ENCODE data around the gene ZMYND11. TPM values are rescaled to one million over a fixed set of nuclear protein-coding genes. Genes with fewer than 3 reads are reported as not detected.
A peak's percentile ranks its signal among the peaks of the same experiment; 100 is the strongest.

ZMYND11 gene
- total and polyA plus RNA-seq, 2 of the 13 experiments (the other 11 are each of a cell fraction or from before 2014, with no cell fraction given) = 17.5 to 38.7 TPM

GRCh38 chr10:135601-136464 is 578 bp downstream of the ZMYND11 start (continued):
- TF ChIP-seq ZHX1 (CRISPR knock-in tag; IDR thresholded peaks at IDR 0.05; ENCODE audit: low read depth) (no peak), ATAD3A (CRISPR knock-in tag; IDR thresholded peaks at IDR 0.05) (no peak), NR2C2 (CRISPR knock-in tag; IDR thresholded peaks at IDR 0.05; ENCODE audit: borderline replicate concordance) (0 out of 2 replicates have a peak, but pooled peaks have one; percentile 16), HMGXB4 (CRISPR knock-in tag; IDR thresholded peaks at IDR 0.05; ENCODE audit: borderline replicate concordance in 1 of 2, low read depth in 1 of 2) (peak; percentile 33 to 86; a peak in 2 of 4 replicates), GABPB1 (CRISPR knock-in tag; IDR thresholded peaks at IDR 0.05) (peak; percentile 50; the same call in 1 of the 2 replicates), SIN3A (IDR thresholded peaks at IDR 0.05; ENCODE audit: borderline replicate concordance, low read depth, low read length) (0 out of 2 replicates have a peak, but pooled peaks have one; percentile 25), ZNF207 (IDR thresholded peaks at IDR 0.05; ENCODE audit: borderline replicate concordance) (no peak), ZNF687 (CRISPR knock-in tag; IDR thresholded peaks at IDR 0.05) (peak; percentile 66), ZNF296 (CRISPR knock-in tag; conservative IDR thresholded peaks at IDR 0.05) (no peak), ASH2L (IDR thresholded peaks at IDR 0.05; ENCODE audit: insufficient read length, low read depth, low read length) (peak; percentile 36), SRSF4 (IDR thresholded peaks at IDR 0.05; ENCODE audit: low read depth, low read length, poor library complexity, severe bottlenecking) (no peak), LBX2 (CRISPR knock-in tag; IDR thresholded peaks at IDR 0.05; ENCODE audit: borderline replicate concordance) (no peak), PCBP2 (optimal IDR thresholded peaks at IDR 0.05; ENCODE audit: low read depth, low read length, poor library complexity, severe bottlenecking) (no peak), STAT5B (CRISPR knock-in tag; IDR thresholded peaks at IDR 0.05) (no peak), MAZ (IDR thresholded peaks at IDR 0.05; ENCODE audit: borderline replicate concordance, low read depth, low read length) (no peak), MAZ (CRISPR knock-in tag; IDR thresholded peaks at IDR 0.05; ENCODE audit: low read depth) (peak; percentile 72)

Measured in HepG2 (cell line).